Measurements from ENCODE around the gene SMYD4. TPM values are rescaled to one million over a fixed set of nuclear protein-coding genes. Genes with fewer than 3 reads are reported as not detected.

Gene SMYD4
- total and polyA plus RNA-seq, 4 donors = 11.8 to 20.1 (median 12.8) TPM

DNA sequence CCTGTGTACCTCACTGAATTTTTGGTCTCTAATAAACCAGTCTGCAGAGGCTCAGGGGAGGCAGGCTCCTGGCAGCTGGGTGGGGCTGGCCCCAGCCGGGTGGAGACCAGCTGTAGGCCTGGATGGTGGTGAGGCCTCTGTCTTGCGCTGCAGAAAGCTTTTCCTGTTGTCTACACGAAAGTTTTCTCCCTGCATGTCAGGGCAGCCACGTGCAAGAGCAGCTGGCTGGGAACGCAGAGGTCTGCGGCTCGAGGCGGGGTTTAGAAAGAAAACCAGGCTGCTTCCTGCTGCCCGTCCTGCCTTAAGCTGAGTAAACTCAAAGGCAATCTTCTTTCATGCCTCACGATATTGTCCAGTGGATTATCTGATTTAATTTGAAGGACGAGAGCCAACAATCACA lies 65.4 kb downstream of the SMYD4 start:
- Histone ChIP-seq H3K27ac (ENCODE audit: low read depth, low read length) (no peak overlapping the region), H3K4me3 (ENCODE audit: low read depth, low read length) (no peak overlapping the region), H3K27me3 (ENCODE audit: control insufficient read depth, insufficient read depth, low read length) (no peaks in the 10 kb centered on the region), H3K9me3 (ENCODE audit: control insufficient read depth, insufficient read depth, low read length) (no peaks in the 10 kb centered on the region), H3K4me1 (ENCODE audit: control insufficient read depth, insufficient read depth, low read length) (peaks cover 33% of the 10 kb centered on the region), H3K36me3 (ENCODE audit: control insufficient read depth, insufficient read depth, low read length) (no peaks in the 10 kb centered on the region)
- DNase-seq (ENCODE audit: low read depth in 4 of 6, low spot score in 6 of 6) = peak in 1 of 6 donors; percentile 36
- WGBS (ENCODE audit: insufficient coverage) = 56% methylated on average over 10 of the region's 11 CpGs

DNA sequence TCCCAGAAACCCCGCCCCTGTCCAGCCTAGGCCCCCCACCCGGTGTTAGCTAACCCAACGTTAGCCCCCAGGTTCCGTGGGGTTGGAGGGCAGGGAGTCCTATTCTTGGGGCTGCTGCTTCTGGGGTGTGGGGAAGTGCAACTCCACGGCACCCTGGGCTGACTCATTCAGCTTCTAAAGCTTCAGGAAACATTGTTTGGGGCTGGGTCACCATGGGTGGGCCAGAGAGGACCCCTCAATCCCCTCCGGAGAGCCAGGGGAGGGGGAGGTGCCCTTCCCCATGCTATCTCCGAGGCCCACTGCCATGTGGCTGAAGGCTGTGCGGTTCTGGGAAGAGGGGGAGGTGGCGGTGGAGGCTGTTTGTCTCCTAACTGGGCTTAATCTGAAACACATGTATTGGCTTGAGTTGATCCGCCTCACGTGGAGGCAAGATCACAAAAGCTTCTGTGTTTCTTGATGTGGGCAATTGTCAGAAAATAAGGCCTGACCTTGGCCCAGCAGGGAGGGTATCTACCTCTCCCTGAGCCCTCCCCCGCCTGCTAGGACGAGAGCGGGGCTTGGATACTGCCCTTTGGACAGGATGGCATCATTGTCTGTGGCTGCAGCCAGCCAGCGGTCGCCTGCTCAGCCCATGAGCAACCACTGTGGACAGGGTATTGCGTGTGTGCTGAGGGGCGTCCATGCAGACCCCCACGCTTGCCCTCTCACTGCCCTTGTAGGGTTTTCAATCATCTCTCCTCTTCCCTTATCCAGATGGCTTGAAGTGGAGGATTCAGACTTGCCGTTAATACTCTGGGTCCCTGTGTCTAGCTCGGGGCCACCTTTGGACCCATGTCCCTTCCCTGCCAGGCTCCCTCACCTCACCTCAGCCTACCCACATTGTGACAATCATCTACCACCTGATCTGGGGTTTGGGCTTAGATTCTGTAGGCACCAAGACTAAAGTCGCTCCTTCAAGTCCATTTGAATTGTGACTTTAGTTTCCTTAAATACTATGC lies 66.5 kb downstream of the SMYD4 start:
- 42% methylated on average over 12 of the region's 22 CpGs for WGBS (ENCODE audit: insufficient coverage)
- Histone ChIP-seq H3K4me3 (ENCODE audit: low read depth, low read length) (peak overlapping the region; percentile 39), H3K36me3 (ENCODE audit: control insufficient read depth, insufficient read depth, low read length) (no peaks in the 10 kb centered on the region), H3K9me3 (ENCODE audit: control insufficient read depth, insufficient read depth, low read length) (no peaks in the 10 kb centered on the region), H3K27me3 (ENCODE audit: control insufficient read depth, insufficient read depth, low read length) (no peaks in the 10 kb centered on the region), H3K27ac (ENCODE audit: low read depth, low read length) (peak overlapping the region; percentile 47), H3K4me1 (ENCODE audit: control insufficient read depth, insufficient read depth, low read length) (peaks cover 32% of the 10 kb centered on the region)
- peak in 1 of 6 donors; percentile 69 for DNase-seq (ENCODE audit: low read depth in 4 of 6, low spot score in 6 of 6)

- Histone ChIP-seq H3K27ac (ENCODE audit: low read depth, low read length) (peak overlapping the region; percentile 47), H3K36me3 (ENCODE audit: control insufficient read depth, insufficient read depth, low read length) (no peaks in the 10 kb centered on the region), H3K27me3 (ENCODE audit: control insufficient read depth, insufficient read depth, low read length) (no peaks in the 10 kb centered on the region), H3K4me3 (ENCODE audit: low read depth, low read length) (peak overlapping the region; percentile 39), H3K9me3 (ENCODE audit: control insufficient read depth, insufficient read depth, low read length) (no peaks in the 10 kb centered on the region), H3K4me1 (ENCODE audit: control insufficient read depth, insufficient read depth, low read length) (peaks cover 32% of the 10 kb centered on the region)
- 53% methylated on average over 21 of the region's 21 CpGs for WGBS (ENCODE audit: insufficient coverage)
- no peak for DNase-seq (ENCODE audit: low read depth in 4 of 6, low spot score in 6 of 6)
Observed at GRCh38 chr17:1762233-1762900, 67.3 kb downstream of the SMYD4 start.

- H3K9me3 ChIP-seq (ENCODE audit: control insufficient read depth, insufficient read depth, low read length) = no peaks in the 10 kb centered on the region
- no peak overlapping the region for H3K4me3 ChIP-seq (ENCODE audit: low read depth, low read length)
- no peaks in the 10 kb centered on the region for H3K27me3 ChIP-seq (ENCODE audit: control insufficient read depth, insufficient read depth, low read length)
- H3K4me1 ChIP-seq (ENCODE audit: control insufficient read depth, insufficient read depth, low read length) = peaks cover 41% of the 10 kb centered on the region
- no peaks in the 10 kb centered on the region for H3K36me3 ChIP-seq (ENCODE audit: control insufficient read depth, insufficient read depth, low read length)
- DNase-seq (ENCODE audit: low read depth in 4 of 6, low spot score in 6 of 6) = no peak
- no peak overlapping the region for H3K27ac ChIP-seq (ENCODE audit: low read depth, low read length)
- WGBS (ENCODE audit: insufficient coverage) = no CpG with 5 or more reads among the region's 5 CpGs
Observed at GRCh38 chr17:1759529-1759928, 70.2 kb downstream of the SMYD4 start.

- Histone ChIP-seq H3K27ac (ENCODE audit: low read depth, low read length) (no peak overlapping the region), H3K4me1 (ENCODE audit: control insufficient read depth, insufficient read depth, low read length) (peaks cover 41% of the 10 kb centered on the region), H3K9me3 (ENCODE audit: control insufficient read depth, insufficient read depth, low read length) (no peaks in the 10 kb centered on the region), H3K4me3 (ENCODE audit: low read depth, low read length) (no peak overlapping the region), H3K27me3 (ENCODE audit: control insufficient read depth, insufficient read depth, low read length) (no peaks in the 10 kb centered on the region), H3K36me3 (ENCODE audit: control insufficient read depth, insufficient read depth, low read length) (no peaks in the 10 kb centered on the region)
- 84% methylated on average over 13 of the region's 15 CpGs for WGBS (ENCODE audit: insufficient coverage)
- no peak for DNase-seq (ENCODE audit: low read depth in 4 of 6, low spot score in 6 of 6)
Observed at GRCh38 chr17:1758807-1759206, 70.9 kb downstream of the SMYD4 start.

DNA sequence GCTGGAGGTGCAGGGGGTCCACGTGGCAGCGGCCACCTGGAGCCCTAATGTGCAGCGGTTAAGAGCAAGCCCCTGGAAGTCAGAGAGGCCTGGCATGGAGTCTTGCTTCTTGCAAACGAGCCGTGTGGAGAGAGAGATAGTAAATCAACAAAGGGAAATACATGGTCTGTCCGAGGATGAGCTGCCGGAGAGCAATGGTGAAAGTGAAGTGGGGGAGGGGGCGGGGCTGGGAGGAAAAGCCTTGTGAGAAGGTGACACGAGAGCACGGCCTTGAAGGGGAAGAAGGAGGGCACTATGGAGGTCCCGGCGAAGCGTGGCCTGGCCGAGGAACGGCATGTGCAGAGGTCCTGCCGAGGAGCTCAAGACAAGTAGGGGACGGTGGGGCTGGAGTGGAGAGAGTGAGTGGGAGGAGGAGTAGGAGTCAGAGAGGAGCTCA lies 73.9 kb downstream of the SMYD4 start:
- WGBS (ENCODE audit: insufficient coverage) = 48% methylated on average over 16 of the region's 17 CpGs
- Histone ChIP-seq H3K4me3 (ENCODE audit: low read depth, low read length) (no peak overlapping the region), H3K36me3 (ENCODE audit: control insufficient read depth, insufficient read depth, low read length) (no peaks in the 10 kb centered on the region), H3K9me3 (ENCODE audit: control insufficient read depth, insufficient read depth, low read length) (no peaks in the 10 kb centered on the region), H3K27me3 (ENCODE audit: control insufficient read depth, insufficient read depth, low read length) (no peaks in the 10 kb centered on the region), H3K4me1 (ENCODE audit: control insufficient read depth, insufficient read depth, low read length) (peaks cover 21% of the 10 kb centered on the region), H3K27ac (ENCODE audit: low read depth, low read length) (no peak overlapping the region)
- DNase-seq (ENCODE audit: low read depth in 4 of 6, low spot score in 6 of 6) = no peak

GRCh38 chr17:1755252-1755826 lies 74.4 kb downstream of the SMYD4 start:
- peak in 2 of 6 donors; percentile 78 to 89 for DNase-seq (ENCODE audit: low read depth in 4 of 6, low spot score in 6 of 6)

DNA sequence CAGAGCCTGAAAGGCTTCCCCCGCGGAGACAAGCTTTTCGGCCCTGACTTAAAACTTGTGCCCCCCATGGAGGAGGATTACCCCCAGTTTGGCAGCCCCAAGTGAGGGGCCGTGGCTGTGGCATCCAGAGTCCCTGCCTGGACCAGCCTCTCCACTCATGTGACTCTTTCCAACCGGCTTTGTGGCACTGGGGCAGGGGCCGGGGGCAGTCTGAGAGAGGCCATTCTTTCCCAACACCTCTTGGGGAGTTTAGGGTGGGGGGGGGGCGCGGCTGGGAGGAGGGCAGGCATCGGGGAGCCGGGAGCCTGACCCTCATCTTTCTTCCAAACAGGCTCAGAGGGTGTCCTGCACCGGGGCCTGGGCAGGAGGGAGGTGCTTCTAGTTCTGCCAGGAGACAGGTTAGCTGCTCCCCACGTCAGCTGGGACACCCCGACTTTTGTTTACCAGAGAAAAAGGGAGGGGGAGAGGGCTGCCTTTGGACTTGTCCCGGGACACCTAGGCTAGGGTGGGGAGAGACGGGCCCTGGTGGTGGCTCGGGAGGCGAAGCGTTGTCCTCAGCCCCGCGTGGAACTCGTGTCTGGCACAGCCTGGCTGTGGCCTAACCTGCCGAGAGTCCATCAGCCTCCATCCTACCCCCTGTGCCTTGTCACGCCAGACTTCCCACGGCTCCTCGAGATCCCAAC lies 75.1 kb downstream of the SMYD4 start:
- Histone ChIP-seq H3K36me3 (ENCODE audit: control insufficient read depth, insufficient read depth, low read length) (no peaks in the 10 kb centered on the region), H3K27ac (ENCODE audit: low read depth, low read length) (no peak overlapping the region), H3K4me1 (ENCODE audit: control insufficient read depth, insufficient read depth, low read length) (peaks cover 21% of the 10 kb centered on the region), H3K27me3 (ENCODE audit: control insufficient read depth, insufficient read depth, low read length) (no peaks in the 10 kb centered on the region), H3K4me3 (ENCODE audit: low read depth, low read length) (no peak overlapping the region), H3K9me3 (ENCODE audit: control insufficient read depth, insufficient read depth, low read length) (no peaks in the 10 kb centered on the region)
- 58% methylated on average over 15 of the region's 25 CpGs for WGBS (ENCODE audit: insufficient coverage)
- DNase-seq (ENCODE audit: low read depth in 4 of 6, low spot score in 6 of 6) = no peak

More at GRCh38 chr17:1755252-1755826, 74.4 kb downstream of the SMYD4 start:
- H3K36me3 ChIP-seq (ENCODE audit: control insufficient read depth, insufficient read depth, low read length) = no peaks in the 10 kb centered on the region
- no peaks in the 10 kb centered on the region for H3K9me3 ChIP-seq (ENCODE audit: control insufficient read depth, insufficient read depth, low read length)
- H3K27me3 ChIP-seq (ENCODE audit: control insufficient read depth, insufficient read depth, low read length) = no peaks in the 10 kb centered on the region
- H3K4me3 ChIP-seq (ENCODE audit: low read depth, low read length) = no peak overlapping the region
- peaks cover 21% of the 10 kb centered on the region for H3K4me1 ChIP-seq (ENCODE audit: control insufficient read depth, insufficient read depth, low read length)
- WGBS (ENCODE audit: insufficient coverage) = 49% methylated on average over 15 of the region's 20 CpGs
- no peak overlapping the region for H3K27ac ChIP-seq (ENCODE audit: low read depth, low read length)

GRCh38 chr17:1753767-1754429 lies 75.8 kb downstream of the SMYD4 start:
- H3K27ac ChIP-seq (ENCODE audit: low read depth, low read length) = no peak overlapping the region

More at GRCh38 chr17:1753767-1754429, 75.8 kb downstream of the SMYD4 start:
- Histone ChIP-seq H3K27me3 (ENCODE audit: control insufficient read depth, insufficient read depth, low read length) (no peaks in the 10 kb centered on the region), H3K4me1 (ENCODE audit: control insufficient read depth, insufficient read depth, low read length) (peaks cover 21% of the 10 kb centered on the region), H3K4me3 (ENCODE audit: low read depth, low read length) (no peak overlapping the region), H3K9me3 (ENCODE audit: control insufficient read depth, insufficient read depth, low read length) (no peaks in the 10 kb centered on the region), H3K36me3 (ENCODE audit: control insufficient read depth, insufficient read depth, low read length) (no peaks in the 10 kb centered on the region)
- no peak for DNase-seq (ENCODE audit: low read depth in 4 of 6, low spot score in 6 of 6)
- 73% methylated on average over 21 of the region's 23 CpGs for WGBS (ENCODE audit: insufficient coverage)

All from spinal cord (tissue), 10 donors.